DLD1 (cell line): ENCODE results near the gene ST3GAL4.
"Not testable (repeated sequence)": the region's sequence is repeated elsewhere in the genome, so short reads cannot be mapped to it uniquely, and the experiment has no call there.

Source experiments
- in situ Hi-C: cut with HindIII; loops from 2 replicates; pipeline ENCODE4 v1.10.0; 2017; ENCODE audit warnings: low sequenced_read_pairs

ST3GAL4 gene, protein sequence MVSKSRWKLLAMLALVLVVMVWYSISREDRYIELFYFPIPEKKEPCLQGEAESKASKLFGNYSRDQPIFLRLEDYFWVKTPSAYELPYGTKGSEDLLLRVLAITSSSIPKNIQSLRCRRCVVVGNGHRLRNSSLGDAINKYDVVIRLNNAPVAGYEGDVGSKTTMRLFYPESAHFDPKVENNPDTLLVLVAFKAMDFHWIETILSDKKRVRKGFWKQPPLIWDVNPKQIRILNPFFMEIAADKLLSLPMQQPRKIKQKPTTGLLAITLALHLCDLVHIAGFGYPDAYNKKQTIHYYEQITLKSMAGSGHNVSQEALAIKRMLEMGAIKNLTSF

DNA sequence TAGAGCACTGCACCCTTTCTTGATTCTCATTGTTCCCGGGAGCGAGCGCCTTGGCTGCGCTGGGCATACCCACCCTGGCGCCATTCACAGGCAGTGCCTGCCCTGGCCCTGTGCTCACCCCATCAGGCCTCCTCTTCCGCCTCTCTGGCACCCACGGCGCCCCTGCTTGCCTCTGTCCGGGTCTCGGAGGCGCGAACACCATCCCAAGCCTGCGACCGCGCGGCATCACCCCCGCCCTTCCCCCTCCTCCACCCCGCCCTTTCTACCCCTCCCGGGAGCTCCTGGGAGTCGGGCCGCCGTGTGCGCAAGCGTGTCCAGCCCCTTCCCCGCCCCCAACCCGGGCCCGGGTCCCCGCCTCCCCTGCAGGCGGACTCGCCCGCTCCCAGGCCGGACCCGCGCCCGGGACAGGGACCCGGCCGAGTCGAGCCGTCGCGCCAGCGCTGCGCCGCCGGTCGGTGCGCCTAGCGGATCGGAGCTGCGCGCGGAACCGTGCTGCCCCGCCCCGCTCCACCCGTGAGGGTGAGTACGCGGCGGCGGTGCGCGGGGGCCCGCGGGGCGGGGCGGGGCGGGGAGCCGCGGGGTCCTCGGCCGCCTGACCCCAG is at the start of gene ST3GAL4:
Gene ST3GAL4, plus strand, starts transcription at position 363 of the 602 bp plus-strand sequence. CDS start 50,470 bp downstream, outside the sequence.
- in situ Hi-C loops: no loop called here

DNA sequence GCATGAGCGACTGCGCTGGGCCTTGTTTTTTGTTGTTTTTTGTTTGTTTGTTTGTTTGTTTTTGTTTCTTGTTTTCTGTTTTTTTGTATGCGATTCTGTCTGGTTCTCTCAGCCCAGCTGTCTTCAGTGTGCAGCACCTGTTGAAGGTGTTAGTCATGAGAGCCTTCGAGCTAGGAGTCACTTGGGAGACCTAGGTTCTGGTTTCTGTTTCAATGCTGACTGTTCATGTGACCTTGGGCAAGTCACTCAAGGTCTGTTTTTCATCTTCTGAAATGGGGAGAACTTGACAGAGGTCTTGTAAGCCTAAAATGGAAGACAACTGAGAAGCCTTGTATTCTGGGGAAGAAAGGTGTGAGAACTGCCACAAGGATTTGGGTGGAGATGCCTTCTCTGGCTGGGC is 49.8 kb upstream of the ST3GAL4 start:
- in situ Hi-C loops: no loop called here

DNA sequence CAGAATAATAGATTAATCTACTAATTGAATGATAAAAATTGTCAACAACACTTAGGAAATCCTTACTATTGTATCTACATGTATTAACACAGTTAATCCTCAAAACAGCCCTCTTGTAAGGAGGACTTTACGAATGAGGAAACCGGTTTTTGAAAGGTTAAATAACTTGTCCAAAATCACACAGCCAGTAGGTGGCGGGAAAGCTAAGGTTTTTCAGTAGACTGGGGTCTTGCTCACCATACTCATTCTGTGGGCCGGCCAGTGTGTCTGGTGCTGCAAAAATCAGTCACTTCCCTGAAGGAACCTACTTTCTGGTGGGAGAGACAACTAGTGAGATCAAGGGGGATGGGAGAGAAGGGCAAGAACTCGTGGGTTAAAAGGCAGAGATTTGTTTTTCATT is 47.8 kb upstream of the ST3GAL4 start:
- in situ Hi-C loops: no loop called here

DNA sequence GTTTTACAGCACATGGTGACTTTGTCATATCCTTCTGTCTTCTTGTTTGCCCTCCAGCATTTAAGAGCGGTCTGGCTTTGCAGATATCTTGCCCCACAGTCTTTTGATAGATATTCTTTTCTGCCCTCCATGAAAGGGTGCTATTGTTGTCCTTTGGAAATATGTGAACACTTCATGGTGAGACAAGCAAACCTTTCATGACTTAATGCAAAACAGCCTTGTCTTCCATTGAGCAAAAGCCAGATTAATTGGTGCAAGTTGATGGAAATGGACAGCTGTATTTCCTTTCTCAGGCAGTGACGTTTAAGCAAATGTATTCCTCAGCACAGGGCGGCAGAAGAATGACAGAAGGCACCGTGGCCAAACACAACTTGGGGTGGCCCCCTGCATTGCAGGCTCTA is 47.2 kb upstream of the ST3GAL4 start:
- in situ Hi-C loops: no loop called here

DNA sequence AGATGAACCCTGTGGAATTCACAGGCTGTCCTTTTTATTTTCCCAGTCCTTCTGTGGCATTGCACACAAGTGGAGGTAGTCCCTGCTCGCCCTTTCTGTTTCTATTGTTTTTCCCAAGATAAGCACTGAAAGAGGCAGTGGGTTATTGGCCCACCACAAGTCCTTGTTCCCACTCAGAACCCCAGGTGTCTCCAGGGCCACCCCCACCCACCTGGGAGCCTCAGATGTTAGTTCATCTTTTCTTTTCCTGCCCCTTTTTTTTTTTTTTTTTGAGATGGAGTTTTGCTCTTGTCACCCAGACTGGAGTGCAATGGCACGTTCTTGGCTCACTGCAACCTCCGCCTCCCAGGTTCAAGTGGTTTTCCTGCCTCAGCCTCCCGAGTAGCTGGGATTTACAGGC is 46.7 kb upstream of the ST3GAL4 start:
- in situ Hi-C loops: not testable (repeated sequence)

DNA sequence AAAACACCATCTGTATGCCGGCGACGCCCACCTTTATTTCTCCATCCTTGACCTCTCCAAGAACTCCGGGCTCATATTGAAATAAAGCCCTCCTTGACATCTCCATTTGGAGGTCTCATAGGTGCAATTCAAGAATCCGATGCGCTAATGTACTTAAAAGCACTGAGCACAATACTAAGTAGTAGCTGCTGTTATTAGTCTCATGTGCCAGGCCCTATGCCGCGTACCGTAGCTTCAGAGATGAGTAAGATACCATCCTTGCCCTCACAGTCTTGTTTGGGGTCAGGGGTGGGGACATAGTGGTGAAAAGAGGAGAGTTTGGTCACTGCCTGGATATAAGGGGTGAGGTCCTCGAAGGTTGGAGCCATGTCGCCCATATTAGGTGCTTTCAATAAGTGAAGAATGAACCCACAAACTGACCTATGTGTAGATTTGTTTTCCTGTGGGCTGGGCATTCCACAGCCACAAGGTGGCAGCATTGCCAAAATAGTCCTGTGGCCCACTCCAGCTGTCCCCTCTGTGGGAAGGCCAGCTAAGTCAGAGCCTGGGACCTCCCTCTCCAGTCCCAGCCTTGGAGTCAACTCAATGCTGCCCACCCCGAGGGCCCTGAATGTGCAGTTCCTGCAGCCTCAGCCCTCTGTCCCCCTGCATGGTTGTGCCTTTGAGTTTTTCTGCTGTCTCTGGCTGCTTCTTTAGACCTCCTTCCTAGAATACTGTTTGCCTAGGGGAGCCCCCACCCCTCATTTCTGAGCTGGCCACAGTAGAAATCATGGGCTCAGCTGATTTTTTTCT is 45.1 kb upstream of the ST3GAL4 start:
- in situ Hi-C loops: no loop called here

DNA sequence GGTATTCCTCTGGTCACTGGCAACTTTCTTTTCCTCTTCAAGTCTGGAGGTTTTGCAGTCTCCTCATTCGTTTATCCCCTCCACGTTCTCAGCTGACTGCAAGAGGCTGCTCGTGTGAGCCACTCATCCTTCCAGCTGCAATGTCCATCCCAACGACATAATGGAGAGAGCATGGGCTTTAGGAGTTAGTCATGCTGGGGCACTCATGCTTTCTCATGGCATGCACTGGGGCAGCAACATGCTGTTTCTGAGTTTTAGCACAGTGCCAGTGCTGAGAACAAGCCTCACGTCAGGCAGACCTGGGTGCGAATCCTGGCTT is 44.5 kb upstream of the ST3GAL4 start:
- in situ Hi-C loops: no loop called here

DNA sequence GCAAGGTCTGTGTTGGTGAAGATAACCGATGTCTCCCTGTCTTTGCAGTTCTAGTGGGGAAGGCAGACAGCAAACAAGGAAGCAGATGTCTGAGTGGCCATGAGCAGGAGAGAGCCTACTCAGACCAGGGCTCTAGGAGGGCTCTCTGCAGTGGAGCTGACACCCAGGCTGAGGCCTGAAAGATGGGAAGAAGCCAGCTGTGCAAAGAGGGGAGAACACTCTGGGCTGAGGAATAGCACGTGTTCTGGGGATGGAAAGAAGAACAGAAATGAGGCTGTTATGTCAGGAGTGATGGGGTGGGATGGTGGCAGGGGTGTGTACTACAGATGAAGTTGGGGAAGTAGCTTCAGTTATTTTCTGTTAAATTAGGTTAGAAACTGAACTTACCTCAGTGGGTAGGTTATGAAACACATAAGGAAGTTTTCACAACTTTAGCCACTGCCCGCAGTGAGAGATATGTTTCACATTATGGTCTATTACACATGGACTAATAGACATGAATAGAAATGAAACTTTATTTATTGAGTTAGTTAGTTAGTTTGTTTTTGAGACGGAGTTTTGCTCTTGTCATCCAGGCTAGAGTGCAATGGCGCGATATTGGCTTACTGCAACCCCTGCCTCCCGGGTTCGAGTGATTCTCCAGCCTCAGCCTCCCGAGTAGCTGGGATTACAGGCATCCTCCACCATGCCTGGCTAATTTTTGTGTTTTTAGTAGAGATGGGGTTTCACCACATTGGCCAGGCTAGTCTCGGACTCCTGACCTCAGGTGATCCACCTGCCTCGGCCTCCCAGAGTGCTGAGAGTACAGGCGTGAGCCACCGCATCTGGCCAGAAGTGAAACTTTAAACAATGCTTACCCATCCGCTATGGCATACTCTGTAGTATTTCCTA is 43.8 kb upstream of the ST3GAL4 start:
- in situ Hi-C loops: no loop called here

DNA sequence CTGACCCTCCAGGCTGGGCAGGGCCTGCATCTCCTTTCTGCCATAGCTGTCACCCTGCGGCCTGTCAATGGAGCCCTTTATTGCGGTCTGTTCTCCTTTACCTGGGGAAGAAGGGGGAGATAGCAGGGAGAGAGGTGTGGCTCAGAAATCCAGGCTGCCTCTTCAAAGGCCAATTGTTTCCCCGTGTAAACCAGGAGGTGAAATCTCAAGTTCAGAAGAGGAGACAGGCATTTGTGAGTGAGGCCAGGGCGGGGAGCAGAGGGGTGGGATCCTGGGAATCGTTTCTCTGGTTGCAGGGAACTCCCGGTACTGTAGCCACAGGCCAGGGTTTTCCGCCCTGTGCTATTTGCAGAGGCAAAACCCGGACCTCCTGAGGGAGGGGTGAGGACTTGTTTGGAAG is 42.5 kb upstream of the ST3GAL4 start:
- in situ Hi-C loops: no loop called here

DNA sequence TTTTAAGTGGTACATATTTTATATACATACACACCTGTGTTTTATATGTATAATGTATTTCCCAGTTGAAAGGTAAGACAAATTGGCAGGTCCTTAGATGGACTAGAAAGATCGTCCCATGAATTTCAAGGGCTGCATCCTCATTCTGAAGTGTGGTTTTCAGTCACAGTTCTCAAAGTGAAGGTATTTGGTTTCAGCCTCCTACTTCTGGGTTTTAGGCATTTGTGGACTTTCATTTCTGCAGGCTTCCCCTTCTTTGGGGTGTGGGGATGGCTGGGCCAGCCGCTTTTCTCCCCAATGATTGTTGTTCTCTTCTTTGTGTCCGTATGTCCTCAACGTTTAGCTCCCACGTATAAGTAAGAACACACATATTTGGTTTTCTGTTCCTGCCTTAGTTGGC is 41.7 kb upstream of the ST3GAL4 start:
- in situ Hi-C loops: no loop called here

DNA sequence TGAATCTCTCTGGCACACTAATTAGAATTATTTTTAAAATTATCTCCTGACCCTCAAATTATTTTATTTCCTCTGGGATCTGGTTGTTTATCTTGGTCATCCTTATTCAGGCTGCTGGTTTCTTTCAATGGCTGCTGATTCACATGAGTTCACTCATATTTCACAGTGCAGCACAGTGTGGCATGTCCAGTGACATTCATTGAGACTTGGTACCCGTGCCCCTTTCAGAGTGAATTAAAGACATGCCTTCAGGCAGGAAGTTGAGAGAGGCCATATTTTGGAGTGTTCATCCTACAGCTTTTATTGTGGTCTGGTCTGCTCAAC is 38.1 kb upstream of the ST3GAL4 start:
- in situ Hi-C loops: no loop called here

DNA sequence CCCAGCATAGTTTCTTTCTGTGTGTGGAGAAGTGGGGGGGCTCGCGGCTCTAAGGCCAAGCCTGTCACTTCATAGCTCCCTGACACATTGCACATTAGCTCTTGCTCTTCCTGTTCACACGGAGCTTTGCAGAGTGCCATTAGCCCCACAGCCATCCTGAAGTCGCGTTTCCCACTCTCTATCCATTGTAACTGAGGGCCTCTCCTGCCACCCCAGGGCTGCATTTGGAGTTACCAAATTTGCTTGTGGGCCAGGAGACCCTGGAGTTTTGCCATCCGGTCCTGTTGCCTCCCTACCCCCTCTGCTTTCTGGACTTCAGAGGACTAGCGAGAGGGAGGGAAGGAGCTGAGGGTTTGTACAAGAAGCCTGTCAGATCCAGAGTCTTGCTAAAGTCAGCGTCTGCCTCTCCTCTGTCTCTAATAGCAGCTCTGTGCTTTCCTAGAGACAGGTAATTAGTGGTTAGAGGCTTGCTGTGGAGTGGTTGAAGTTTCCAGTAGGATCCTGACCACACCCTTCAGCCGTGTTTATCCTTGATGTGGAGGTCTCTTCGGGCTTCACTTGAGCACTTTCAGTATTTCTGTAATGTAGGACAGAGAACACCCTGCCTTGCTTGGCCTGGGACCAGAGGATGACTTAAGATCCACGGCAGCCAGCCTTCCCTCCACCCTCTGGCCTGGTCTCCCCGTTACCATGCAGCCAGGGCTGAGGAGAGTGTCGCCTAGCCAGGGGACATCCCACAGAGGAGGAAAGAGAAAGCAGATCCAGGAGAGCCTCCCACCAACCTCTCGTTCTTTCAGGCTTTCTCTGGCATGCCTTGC is 37.5 kb upstream of the ST3GAL4 start:
- in situ Hi-C loops: no loop called here

DNA sequence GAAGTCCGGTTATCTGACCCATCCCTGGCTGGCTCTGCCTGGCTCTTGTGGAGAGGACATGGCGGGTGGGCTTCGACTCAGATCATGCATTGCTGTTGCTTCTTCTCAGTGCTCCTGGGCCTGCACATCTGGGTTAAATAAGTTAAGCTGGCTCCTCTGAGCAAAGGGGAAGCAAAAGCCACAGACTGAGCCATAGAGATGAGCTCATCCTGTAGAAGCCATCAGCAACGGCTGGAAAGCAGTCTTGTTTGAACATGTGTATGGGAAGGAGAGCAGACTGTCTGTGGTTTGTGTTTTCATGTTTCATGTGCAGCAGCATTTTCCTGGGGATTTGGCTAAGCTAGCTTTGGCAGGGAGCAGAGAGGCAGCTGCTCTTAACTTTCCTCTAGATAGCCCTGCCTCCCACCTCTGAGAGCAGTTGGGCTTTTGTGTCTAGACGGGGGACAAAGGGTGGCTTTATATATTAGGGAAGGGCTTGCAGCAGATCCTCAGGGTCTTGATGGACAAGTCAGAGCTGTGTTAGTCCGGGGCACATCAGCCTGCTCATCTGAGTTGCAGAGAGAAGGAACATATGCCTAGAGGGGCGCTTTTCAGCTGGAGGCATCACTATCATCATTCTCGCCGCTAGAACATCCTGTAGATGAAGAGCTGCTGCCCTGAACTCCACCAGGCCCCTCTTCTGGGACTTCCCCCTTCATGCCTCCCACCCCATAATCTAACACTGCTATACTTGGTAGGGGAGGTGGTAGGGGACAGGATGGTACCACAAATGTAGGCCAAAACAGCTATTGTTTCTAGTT is 36.7 kb upstream of the ST3GAL4 start:
- in situ Hi-C loops: no loop called here

DNA sequence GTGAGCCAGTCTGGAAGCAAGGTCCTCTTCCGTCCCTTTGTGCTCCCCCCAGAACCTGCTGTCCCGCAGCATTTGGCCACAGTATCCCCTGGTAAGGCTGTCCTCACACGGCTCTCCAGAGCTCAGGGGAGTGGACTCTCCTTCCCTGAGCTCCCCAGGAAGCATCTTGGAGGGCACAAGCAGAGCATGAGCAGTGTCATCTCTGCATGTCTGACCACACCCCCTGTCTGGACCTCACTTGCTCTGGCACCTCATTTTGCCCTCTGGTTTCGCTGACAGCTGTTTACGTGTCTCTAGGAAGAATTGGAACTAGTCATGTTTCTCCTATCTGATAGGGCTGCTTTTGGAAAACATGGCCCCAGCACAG is 36.1 kb upstream of the ST3GAL4 start:
- in situ Hi-C loops: no loop called here

DNA sequence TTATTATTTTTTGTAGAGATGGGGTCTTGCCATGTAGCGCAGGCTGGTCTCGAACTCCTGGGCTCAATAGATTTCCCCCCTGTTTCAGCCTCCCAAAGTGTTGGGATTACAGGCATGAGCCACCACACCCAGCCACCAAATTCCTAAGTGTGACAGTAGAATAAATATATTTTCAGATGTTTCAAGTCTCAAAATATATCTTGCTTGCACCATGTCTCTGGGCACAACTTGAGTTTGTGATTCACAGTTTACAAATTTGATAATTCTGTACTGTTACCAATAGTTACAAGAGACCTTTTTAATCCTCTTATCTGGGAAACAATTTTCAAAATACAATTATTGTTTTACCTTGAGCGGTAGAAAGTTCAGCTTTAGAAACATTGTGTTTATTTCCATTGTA is 32.5 kb upstream of the ST3GAL4 start:
- in situ Hi-C loops: no loop called here

DNA sequence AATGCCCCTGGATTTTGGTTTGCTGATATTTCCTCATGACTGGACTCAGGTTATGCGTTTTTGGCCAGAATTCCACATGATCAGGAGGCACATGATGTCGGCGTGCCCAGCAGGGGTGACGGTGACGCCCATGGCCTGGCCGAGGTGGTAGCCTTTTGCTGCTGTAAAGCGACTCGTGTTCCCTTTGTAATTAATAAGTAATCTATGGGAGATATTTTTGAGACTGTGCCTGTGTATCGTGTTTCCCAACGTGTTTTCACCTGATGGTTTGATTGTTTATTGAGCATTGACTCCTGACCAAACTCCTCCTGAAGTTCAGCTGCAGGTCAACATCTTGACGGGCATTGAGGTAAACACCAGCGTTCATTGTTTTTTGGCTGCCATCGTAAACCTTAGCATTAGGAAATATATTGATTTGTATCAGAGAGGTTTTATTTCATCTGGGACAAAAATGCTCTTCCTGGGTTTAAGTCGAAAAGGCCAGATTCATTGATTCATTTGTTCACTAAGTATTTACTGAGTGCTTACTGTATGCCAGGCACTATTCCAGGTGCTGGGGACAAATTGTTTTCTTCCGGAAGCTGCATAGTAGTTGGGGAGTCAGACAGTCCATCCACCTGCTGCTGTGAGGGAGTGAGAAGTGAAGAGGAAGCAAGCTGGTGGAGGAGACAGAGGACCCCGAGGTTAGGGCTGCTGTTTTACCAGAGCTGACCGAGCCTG is 28.0 kb upstream of the ST3GAL4 start:
- in situ Hi-C loops: no loop called here

DNA sequence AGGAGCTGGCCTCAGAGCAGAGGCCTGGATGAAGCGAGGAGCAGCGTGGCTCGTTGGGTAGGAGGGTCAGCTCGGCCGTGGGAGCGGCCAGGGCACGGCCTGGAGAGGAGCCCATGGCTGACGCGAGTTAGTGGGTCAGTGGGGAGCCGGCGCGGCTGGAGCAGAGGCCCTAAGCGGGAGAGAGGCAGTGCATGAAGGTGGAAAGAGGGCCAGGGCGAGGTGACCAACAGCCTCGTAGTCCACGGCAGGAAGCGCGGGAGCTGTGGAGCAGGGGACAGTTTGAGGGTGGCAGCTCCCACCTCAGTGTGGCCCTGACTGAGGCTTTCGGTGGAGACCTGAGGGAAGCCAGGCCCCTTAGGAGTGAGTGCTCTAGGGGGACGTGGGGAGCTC is 27.5 kb upstream of the ST3GAL4 start:
- in situ Hi-C loops: no loop called here

DNA sequence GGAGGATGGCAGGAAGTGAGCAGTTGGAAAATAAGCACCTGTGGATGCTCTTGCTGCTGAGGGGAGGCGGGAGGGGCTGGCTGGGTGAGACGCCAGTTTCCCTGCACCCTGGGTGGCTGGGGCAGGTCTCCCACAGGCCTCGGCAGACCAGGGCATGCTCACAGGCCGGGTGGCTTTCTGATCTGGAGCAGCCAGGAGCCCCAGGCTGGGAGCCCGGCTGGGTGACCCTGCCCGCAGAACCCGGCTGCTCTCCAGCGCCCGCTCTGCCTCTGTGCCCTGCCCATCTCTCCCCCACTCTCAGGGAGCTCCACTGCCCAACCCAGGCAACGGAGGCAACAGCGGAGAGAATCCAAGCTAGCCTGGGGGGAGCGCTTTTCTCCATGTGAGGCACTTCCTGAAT is 27.0 kb upstream of the ST3GAL4 start:
- in situ Hi-C loops: no loop called here
